ENCODE data around the gene BBS10.

DNA sequence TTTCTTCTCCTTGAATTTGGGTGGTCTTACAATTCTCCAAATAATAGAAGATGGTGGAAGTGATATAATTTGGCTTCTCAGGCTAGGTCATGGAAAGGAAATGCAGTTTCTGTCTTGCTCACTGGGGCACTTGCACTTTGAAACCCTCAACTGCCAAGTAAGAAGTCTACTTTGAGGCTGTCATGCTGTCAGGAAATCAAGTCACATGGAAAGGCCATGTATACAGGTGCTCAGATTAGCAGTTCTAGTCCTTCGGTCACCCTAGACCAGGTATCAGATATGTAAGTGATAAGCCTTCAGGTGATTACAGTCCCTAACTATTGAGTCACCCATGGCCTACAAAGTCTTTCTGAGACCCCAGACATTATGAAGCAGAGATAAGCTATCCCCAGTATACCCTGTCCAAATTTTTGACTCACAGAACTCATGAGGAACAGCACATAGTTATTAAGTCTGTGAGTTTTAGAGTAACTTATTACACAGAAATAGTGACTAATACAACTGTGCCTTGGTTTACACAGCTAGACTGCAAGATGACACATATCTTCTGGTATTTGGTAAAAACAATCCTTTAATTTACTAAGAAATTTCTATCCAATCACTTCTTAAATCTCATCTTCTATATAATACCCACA lies 26.3 kb upstream of the BBS10 start:
- no peak for TF ChIP-seq EZH2 (IDR thresholded peaks at IDR 0.05; ENCODE audit: borderline replicate concordance, insufficient read depth, low read depth, low read length, poor library complexity, severe bottlenecking)
- TF ChIP-seq, protein P1, sequence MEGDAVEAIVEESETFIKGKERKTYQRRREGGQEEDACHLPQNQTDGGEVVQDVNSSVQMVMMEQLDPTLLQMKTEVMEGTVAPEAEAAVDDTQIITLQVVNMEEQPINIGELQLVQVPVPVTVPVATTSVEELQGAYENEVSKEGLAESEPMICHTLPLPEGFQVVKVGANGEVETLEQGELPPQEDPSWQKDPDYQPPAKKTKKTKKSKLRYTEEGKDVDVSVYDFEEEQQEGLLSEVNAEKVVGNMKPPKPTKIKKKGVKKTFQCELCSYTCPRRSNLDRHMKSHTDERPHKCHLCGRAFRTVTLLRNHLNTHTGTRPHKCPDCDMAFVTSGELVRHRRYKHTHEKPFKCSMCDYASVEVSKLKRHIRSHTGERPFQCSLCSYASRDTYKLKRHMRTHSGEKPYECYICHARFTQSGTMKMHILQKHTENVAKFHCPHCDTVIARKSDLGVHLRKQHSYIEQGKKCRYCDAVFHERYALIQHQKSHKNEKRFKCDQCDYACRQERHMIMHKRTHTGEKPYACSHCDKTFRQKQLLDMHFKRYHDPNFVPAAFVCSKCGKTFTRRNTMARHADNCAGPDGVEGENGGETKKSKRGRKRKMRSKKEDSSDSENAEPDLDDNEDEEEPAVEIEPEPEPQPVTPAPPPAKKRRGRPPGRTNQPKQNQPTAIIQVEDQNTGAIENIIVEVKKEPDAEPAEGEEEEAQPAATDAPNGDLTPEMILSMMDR (IDR thresholded peaks at IDR 0.05) = no peak

Data from B cell (primary cell).